Measurements from ENCODE around the gene ACTL10.

The ACTL10 gene

GRCh38 chr20:33648396-33649004 lies 18.2 kb upstream of the ACTL10 start:
- TF ChIP-seq CTCF (IDR thresholded peaks at IDR 0.05; ENCODE audit: control insufficient read depth, insufficient read depth, low read depth, low read length, missing control alignments), result no peak
- no peak for DNase-seq (ENCODE audit: low read depth)

GRCh38 chr20:33649201-33649681 lies 17.5 kb upstream of the ACTL10 start:
- TF ChIP-seq CTCF (IDR thresholded peaks at IDR 0.05; ENCODE audit: control insufficient read depth, insufficient read depth, low read depth, low read length, missing control alignments), result no peak
- no peak overlapping the region for H3K4me3 ChIP-seq (ENCODE audit: control insufficient read depth, low read depth, low read length)
- DNase-seq (ENCODE audit: low read depth), result no peak

More at GRCh38 chr20:33648396-33649004, 18.2 kb upstream of the ACTL10 start:
- no peak overlapping the region for H3K4me3 ChIP-seq (ENCODE audit: control insufficient read depth, low read depth, low read length)

GRCh38 chr20:33650111-33650752 lies 16.5 kb upstream of the ACTL10 start:
- DNase-seq (ENCODE audit: low read depth), result no peak
- TF ChIP-seq CTCF (IDR thresholded peaks at IDR 0.05; ENCODE audit: control insufficient read depth, insufficient read depth, low read depth, low read length, missing control alignments), result no peak
- H3K4me3 ChIP-seq (ENCODE audit: control insufficient read depth, low read depth, low read length), result no peak overlapping the region

- DNase-seq (ENCODE audit: low read depth), result no peak
- no peak for TF ChIP-seq CTCF (IDR thresholded peaks at IDR 0.05; ENCODE audit: control insufficient read depth, insufficient read depth, low read depth, low read length, missing control alignments)
- no peak overlapping the region for H3K4me3 ChIP-seq (ENCODE audit: control insufficient read depth, low read depth, low read length)
Observed at GRCh38 chr20:33650753-33651561, 15.8 kb upstream of the ACTL10 start.

- no peak for DNase-seq (ENCODE audit: low read depth)
- H3K4me3 ChIP-seq (ENCODE audit: control insufficient read depth, low read depth, low read length), result no peak overlapping the region
- no peak for TF ChIP-seq CTCF (IDR thresholded peaks at IDR 0.05; ENCODE audit: control insufficient read depth, insufficient read depth, low read depth, low read length, missing control alignments)
Observed at GRCh38 chr20:33651562-33652048, 15.1 kb upstream of the ACTL10 start.

- no peak overlapping the region; the same call in 1 of the 2 replicates for H3K4me3 ChIP-seq (ENCODE audit: control insufficient read depth, low read depth, low read length)
- no peak for DNase-seq (ENCODE audit: low read depth)
- peak; percentile 95 for TF ChIP-seq CTCF (IDR thresholded peaks at IDR 0.05; ENCODE audit: control insufficient read depth, insufficient read depth, low read depth, low read length, missing control alignments)
Observed at GRCh38 chr20:33653218-33653899, 13.4 kb upstream of the ACTL10 start.
